Skeletal muscle satellite cell (primary cell): ENCODE measurements around the gene ACSS2.

ENCODE experiments used
- H3K27me3 ChIP-seq: 2 replicates; pipeline ENCODE4 v1.7.0; 2013; ENCODE audit warnings: low read length; ENCODE audit not compliant: control insufficient read depth, insufficient read depth
- H3K36me3 ChIP-seq: 2 replicates; pipeline ENCODE4 v1.7.0; 2013; ENCODE audit warnings: mild to moderate bottlenecking, control low read depth, low read length; ENCODE audit not compliant: insufficient read depth
- H3K4me1 ChIP-seq: 2 replicates; pipeline ENCODE4 v1.7.0; 2013; ENCODE audit warnings: low read length; ENCODE audit not compliant: control insufficient read depth, insufficient read depth
- H3K4me2 ChIP-seq: 2 replicates; pipeline ENCODE4 v1.7.0; 2013; ENCODE audit warnings: mild to moderate bottlenecking, low read length
- H3K4me3 ChIP-seq: 2 replicates; pipeline ENCODE4 v1.7.0; 2013; ENCODE audit warnings: low read length
- H3K9ac ChIP-seq: 2 replicates; pipeline ENCODE4 v1.7.0; 2013; ENCODE audit warnings: mild to moderate bottlenecking, low read depth, low read length, moderate library complexity
- H3K9me3 ChIP-seq: replicated peaks from 2 replicates; pipeline ENCODE4 v1.7.0; 2013; ENCODE audit warnings: mild to moderate bottlenecking, control low read depth, low read length

The ACSS2 gene

GRCh38 chr20:34953960-34954359, 77.5 kb downstream of the ACSS2 start:
- no peak overlapping the region for H3K4me3 ChIP-seq
- peaks cover 11% of the 10 kb centered on the region for H3K36me3 ChIP-seq
- H3K4me1 ChIP-seq, result peaks cover 5% of the 10 kb centered on the region
- no peaks in the 10 kb centered on the region for H3K9me3 ChIP-seq
- H3K9ac ChIP-seq, result no peak overlapping the region
- no peaks in the 10 kb centered on the region for H3K27me3 ChIP-seq
- H3K4me2 ChIP-seq, result no peak overlapping the region

GRCh38 chr20:34954904-34955230, 78.5 kb downstream of the ACSS2 start:
- Histone ChIP-seq H3K9ac (peak overlapping the region; percentile 96), H3K4me3 (peak overlapping the region; percentile 87), H3K4me1 (peaks cover 5% of the 10 kb centered on the region)

GRCh38 chr20:34955231-34956040, 79.0 kb downstream of the ACSS2 start, which contains the start of the genes GSS and MYH7B:
TSS of gene GSS (minus strand) at chr20:34955806. CDS start at chr20:34951852, 3,954 bp downstream.
TSS of gene MYH7B (plus strand) at chr20:34955868. CDS start at chr20:34978006, 22,138 bp downstream.
- peak within 1 kb of the TSS; percentile 96 for H3K9ac ChIP-seq
- H3K4me1 ChIP-seq, result peaks cover 5% of the 10 kb centered on the region
- H3K27me3 ChIP-seq, result no peaks in the 10 kb centered on the region
- H3K36me3 ChIP-seq, result peaks cover 5% of the 10 kb centered on the region
- H3K4me2 ChIP-seq, result peak within 1 kb of the TSS; percentile 92
- no peaks in the 10 kb centered on the region for H3K9me3 ChIP-seq
- H3K4me3 ChIP-seq, result peak within 1 kb of the TSS; percentile 87

More at GRCh38 chr20:34954904-34955230, 78.5 kb downstream of the ACSS2 start:
- H3K9me3 ChIP-seq, result no peaks in the 10 kb centered on the region
- no peaks in the 10 kb centered on the region for H3K27me3 ChIP-seq
- H3K36me3 ChIP-seq, result peaks cover 10% of the 10 kb centered on the region
- peak overlapping the region; percentile 92 for H3K4me2 ChIP-seq

- H3K27me3 ChIP-seq, result no peaks in the 10 kb centered on the region
- H3K36me3 ChIP-seq, result peaks cover 5% of the 10 kb centered on the region
- peak overlapping the region; percentile 87 for H3K4me3 ChIP-seq
- peaks cover 5% of the 10 kb centered on the region for H3K4me1 ChIP-seq
- no peaks in the 10 kb centered on the region for H3K9me3 ChIP-seq
- H3K4me2 ChIP-seq, result peak overlapping the region; percentile 92
- H3K9ac ChIP-seq, result peak overlapping the region; percentile 96
Measured at GRCh38 chr20:34956041-34956458, 79.6 kb downstream of the ACSS2 start.

- H3K4me3 ChIP-seq, result no peak overlapping the region
- H3K4me2 ChIP-seq, result no peak overlapping the region
- no peaks in the 10 kb centered on the region for H3K9me3 ChIP-seq
- H3K9ac ChIP-seq, result no peak overlapping the region
- H3K36me3 ChIP-seq, result no peaks in the 10 kb centered on the region
- no peaks in the 10 kb centered on the region for H3K27me3 ChIP-seq
- H3K4me1 ChIP-seq, result peaks cover 5% of the 10 kb centered on the region
Measured at GRCh38 chr20:34956751-34957472, 80.5 kb downstream of the ACSS2 start.

- no peak overlapping the region for H3K4me3 ChIP-seq
- no peaks in the 10 kb centered on the region for H3K36me3 ChIP-seq
- no peaks in the 10 kb centered on the region for H3K4me1 ChIP-seq
- H3K9ac ChIP-seq, result no peak overlapping the region
- no peaks in the 10 kb centered on the region for H3K9me3 ChIP-seq
- H3K27me3 ChIP-seq, result no peaks in the 10 kb centered on the region
- H3K4me2 ChIP-seq, result no peak overlapping the region
Measured at GRCh38 chr20:34964486-34964885, 88.1 kb downstream of the ACSS2 start.

- no peak overlapping the region for H3K4me3 ChIP-seq
- H3K27me3 ChIP-seq, result no peaks in the 10 kb centered on the region
- no peak overlapping the region for H3K4me2 ChIP-seq
- no peak overlapping the region for H3K9ac ChIP-seq
- H3K9me3 ChIP-seq, result no peaks in the 10 kb centered on the region
- no peaks in the 10 kb centered on the region for H3K36me3 ChIP-seq
- H3K4me1 ChIP-seq, result no peaks in the 10 kb centered on the region
Measured at GRCh38 chr20:34965051-34965450, 88.6 kb downstream of the ACSS2 start.

- no peak overlapping the region for H3K9ac ChIP-seq
- H3K4me3 ChIP-seq, result no peak overlapping the region
- peaks cover 8% of the 10 kb centered on the region for H3K27me3 ChIP-seq
- H3K36me3 ChIP-seq, result no peaks in the 10 kb centered on the region
- no peak overlapping the region for H3K4me2 ChIP-seq
- no peaks in the 10 kb centered on the region for H3K9me3 ChIP-seq
- no peaks in the 10 kb centered on the region for H3K4me1 ChIP-seq
Measured at GRCh38 chr20:34967421-34967820, 91.0 kb downstream of the ACSS2 start.

GRCh38 chr20:34968042-34968775, 91.8 kb downstream of the ACSS2 start:
- Histone ChIP-seq H3K4me3 (no peak overlapping the region), H3K27me3 (peaks cover 9% of the 10 kb centered on the region), H3K4me2 (no peak overlapping the region), H3K36me3 (no peaks in the 10 kb centered on the region), H3K9me3 (no peaks in the 10 kb centered on the region), H3K9ac (no peak overlapping the region), H3K4me1 (no peaks in the 10 kb centered on the region)

- no peak overlapping the region for H3K4me3 ChIP-seq
- H3K4me1 ChIP-seq, result no peaks in the 10 kb centered on the region
- no peak overlapping the region for H3K9ac ChIP-seq
- no peaks in the 10 kb centered on the region for H3K9me3 ChIP-seq
- H3K27me3 ChIP-seq, result peaks cover 18% of the 10 kb centered on the region
- H3K4me2 ChIP-seq, result no peak overlapping the region
- H3K36me3 ChIP-seq, result no peaks in the 10 kb centered on the region
Measured at GRCh38 chr20:34970193-34970840, 93.9 kb downstream of the ACSS2 start.
